GM23338 (cell line): ENCODE measurements around the gene CTNNA2. TPM values are rescaled to one million over a fixed set of nuclear protein-coding genes. Genes with fewer than 3 reads are reported as not detected.

ENCODE experiments used
- ATAC-seq: fragments of 200-7000 bp; cut with Tn5 transposase; 3 replicates; pipeline ENCODE4 v1.9.1; 2020
- DNase-seq: peaks from one replicate; pipeline ENCODE4 v3.0.0-alpha.2; 2015; ENCODE audit warnings: low spot score
- H2AFZ ChIP-seq: fragments of 200-600 bp; sonication (generic); 2 replicates; pipeline ENCODE4 v1.8.0; 2016; ENCODE audit warnings: antibody characterized with exemption, mild to moderate bottlenecking, moderate library complexity
- H3F3A ChIP-seq: fragments of 200-600 bp; sonication (generic); replicated peaks from 2 replicates; pipeline ENCODE4 v1.8.0; 2017; ENCODE audit warnings: antibody characterized with exemption, mixed run types, low read depth
- H3K27ac ChIP-seq: fragments of 200-600 bp; sonication (generic); 2 replicates; pipeline ENCODE4 v1.6.1; 2016; ENCODE audit warnings: low read depth
- H3K27me3 ChIP-seq: fragments of 200-600 bp; sonication (generic); 2 replicates; pipeline ENCODE4 v1.8.0; 2016; ENCODE audit warnings: mild to moderate bottlenecking, mixed run types, moderate library complexity; ENCODE audit not compliant: insufficient read depth
- H3K36me3 ChIP-seq: fragments of 200-600 bp; sonication (generic); 2 replicates; pipeline ENCODE4 v1.8.0; 2016; ENCODE audit warnings: mild to moderate bottlenecking; ENCODE audit not compliant: insufficient read depth
- H3K4me1 ChIP-seq: fragments of 200-600 bp; sonication (generic); 2 replicates; pipeline ENCODE4 v1.8.0; 2016; ENCODE audit warnings: mild to moderate bottlenecking, moderate library complexity; ENCODE audit not compliant: insufficient read depth
- H3K4me2 ChIP-seq: fragments of 200-600 bp; sonication (generic); 2 replicates; pipeline ENCODE4 v1.7.1; 2017; ENCODE audit warnings: mixed run types
- H3K4me3 ChIP-seq: fragments of 200-600 bp; sonication (generic); 2 replicates; pipeline ENCODE4 v1.6.1; 2016; ENCODE audit warnings: mixed run types
- H3K79me2 ChIP-seq: fragments of 200-600 bp; sonication (generic); replicated peaks from 2 replicates; pipeline ENCODE4 v1.8.0; 2017; ENCODE audit warnings: mild to moderate bottlenecking; ENCODE audit not compliant: insufficient read depth
- H3K9me2 ChIP-seq: fragments of 200-600 bp; sonication (generic); 2 replicates; pipeline ENCODE4 v1.8.0; 2017; ENCODE audit not compliant: insufficient read depth
- H4K20me1 ChIP-seq: fragments of 200-600 bp; sonication (generic); replicated peaks from 2 replicates; pipeline ENCODE4 v1.8.0; 2017; ENCODE audit warnings: mild to moderate bottlenecking; ENCODE audit not compliant: insufficient read depth
- H3K27ac Mint-ChIP-seq: 2 replicates; pipeline ENCODE4 v1.8.0; 2020; ENCODE audit warnings: inconsistent platforms, mild to moderate bottlenecking, moderate library complexity, mixed read lengths
- H3K27me3 Mint-ChIP-seq: 3 replicates; pipeline ENCODE4 v1.8.0; 2022; ENCODE audit warnings: low read depth, mild to moderate bottlenecking, moderate library complexity, mixed read lengths, inconsistent platforms; ENCODE audit not compliant: insufficient read depth, poor library complexity
- H3K36me3 Mint-ChIP-seq: 3 replicates; pipeline ENCODE4 v1.8.0; 2021; ENCODE audit warnings: low read depth, mild to moderate bottlenecking, inconsistent platforms, moderate library complexity, mixed read lengths
- H3K4me1 Mint-ChIP-seq: 3 replicates; pipeline ENCODE4 v1.8.0; 2020; ENCODE audit warnings: mild to moderate bottlenecking, inconsistent platforms, mixed read lengths
- H3K4me3 Mint-ChIP-seq: 3 replicates; pipeline ENCODE4 v1.8.0; 2021; ENCODE audit warnings: moderate library complexity, mild to moderate bottlenecking, inconsistent platforms, mixed read lengths
- H3K9me3 Mint-ChIP-seq: 3 replicates; pipeline ENCODE4 v1.8.0; 2020; ENCODE audit warnings: moderate library complexity, mild to moderate bottlenecking, inconsistent platforms, mixed read lengths
- CREB1 ChIP-seq: fragments of 250-450 bp; sonication (Bioruptor Pico); IDR thresholded peaks from 2 replicates; pipeline ENCODE4 v1.5.0; 2020; ENCODE audit warnings: low read depth, mild to moderate bottlenecking, moderate library complexity
- EZH2 ChIP-seq: fragments of 200-600 bp; sonication (generic); IDR thresholded peaks from one replicate; pipeline ENCODE4 v1.8.0; 2017; ENCODE audit warnings: antibody characterized with exemption, mild to moderate bottlenecking, low read depth; ENCODE audit not compliant: unreplicated experiment
- EZH2phosphoT487 ChIP-seq: fragments of 200-600 bp; sonication (generic); IDR thresholded peaks from one replicate; pipeline ENCODE4 v1.8.1; 2018; ENCODE audit warnings: antibody characterized with exemption; ENCODE audit not compliant: unreplicated experiment
- JUNB ChIP-seq: IDR thresholded peaks from one replicate; pipeline ENCODE4 v1.6.1; 2016; ENCODE audit warnings: antibody characterized with exemption; ENCODE audit not compliant: unreplicated experiment
- NANOG ChIP-seq: IDR thresholded peaks from 2 replicates; pipeline ENCODE4 v1.6.1; 2016; ENCODE audit warnings: antibody characterized with exemption, borderline replicate concordance
- POLR2AphosphoS5 ChIP-seq: IDR thresholded peaks from 2 replicates; pipeline ENCODE4 v1.6.1; 2016; ENCODE audit warnings: antibody characterized with exemption, low read depth
- STAT1 ChIP-seq: IDR thresholded peaks from one replicate; pipeline ENCODE4 v1.6.1; 2016; ENCODE audit warnings: antibody characterized with exemption; ENCODE audit not compliant: unreplicated experiment
- ZNF114 ChIP-seq: fragments of 250-450 bp; sonication (Bioruptor Pico); IDR thresholded peaks from 2 replicates; pipeline ENCODE4 v1.5.0; 2020; ENCODE audit warnings: mild to moderate bottlenecking, moderate library complexity
- polyA plus RNA-seq: library from polyadenylated mRNA; unstranded; fragments of >200 nt; fragmentation: Nextera tagmentation; extraction: Ambion mirVana; gene quantifications from 2 replicates; pipeline ENCODE4 v1.2.1, GENCODE V29; 2016
- total RNA-seq: library from RNA; depleted of rRNA; stranded (reverse); fragments of >200 nt; shearing (Covaris generic); gene quantifications from 2 replicates; pipeline ENCODE4 v1.2.3, GENCODE V29; 2014
- TF ChIP-seq, protein P1 (sequence below): IDR thresholded peaks from 2 replicates; pipeline ENCODE4 v1.6.1; 2016; ENCODE audit warnings: antibody characterized with exemption
- TF ChIP-seq, protein P2 (sequence below): IDR thresholded peaks from one replicate; pipeline ENCODE4 v1.6.1; 2018; ENCODE audit warnings: antibody characterized with exemption; ENCODE audit not compliant: unreplicated experiment
- TF ChIP-seq, protein P3 (sequence below), 2 experiments: fragments of 200-600 bp in 1 of 2; sonication (generic) in 1 of 2; conservative IDR thresholded peaks; 2 replicates each; pipeline versions ENCODE4 v1.5.1 to v1.6.1; 2016 to 2017; ENCODE audit warnings: antibody characterized with exemption in 2 of 2, low read depth in 2 of 2, mild to moderate bottlenecking in 2 of 2, moderate library complexity in 1 of 2
- TF ChIP-seq, protein P4 (sequence below): fragments of 250-450 bp; sonication (Bioruptor Pico); IDR thresholded peaks from 2 replicates; pipeline ENCODE4 v1.5.0; 2020; ENCODE audit warnings: mild to moderate bottlenecking, moderate library complexity

CTNNA2 gene
- total and polyA plus RNA-seq, 2 experiments from 2014 or later, result 6.4 to 15.6 TPM

DNA sequence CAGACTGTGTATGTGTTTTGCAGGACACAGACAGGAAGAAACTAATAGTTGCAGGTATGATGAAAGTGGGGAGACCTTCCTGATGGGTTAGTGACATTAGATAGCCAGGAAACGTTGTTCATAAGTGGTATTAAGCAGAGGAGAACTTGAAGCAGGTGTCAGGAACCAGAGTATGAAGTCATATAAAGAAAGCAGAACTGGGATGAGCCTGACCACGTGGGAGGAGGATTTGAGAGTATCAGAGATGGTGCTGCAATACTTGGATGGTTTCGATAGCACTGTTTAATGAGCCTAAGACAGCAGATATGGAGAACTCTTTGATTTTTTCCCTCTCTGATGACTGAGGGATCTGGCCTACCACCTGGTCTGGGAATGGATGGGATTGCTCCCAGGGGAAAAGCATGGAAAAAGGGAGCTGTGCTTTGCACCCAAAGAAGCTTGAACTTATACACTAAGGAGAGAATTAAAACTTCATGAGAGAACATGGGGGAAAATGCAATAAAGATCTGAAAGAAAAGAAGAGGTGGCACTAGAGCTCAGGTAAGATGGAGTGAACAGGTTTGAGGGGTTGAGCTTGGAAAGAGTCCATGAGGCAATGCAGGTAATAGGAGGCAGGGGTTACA lies 1017.7 kb downstream of the CTNNA2 start:
- H3K4me3 Mint-ChIP-seq, result no peak overlapping the region
- no peaks in the 10 kb centered on the region for H4K20me1 ChIP-seq
- H3K79me2 ChIP-seq, result no peaks in the 10 kb centered on the region
- no peak overlapping the region for H3K27ac ChIP-seq
- H3K9me3 Mint-ChIP-seq, result no peaks in the 10 kb centered on the region
- no peak overlapping the region for H3K27ac Mint-ChIP-seq
- H3K4me3 ChIP-seq, result no peak overlapping the region
- H3K9me2 ChIP-seq, result no peaks in the 10 kb centered on the region
- no peak for DNase-seq
- H3K36me3 ChIP-seq, result no peaks in the 10 kb centered on the region
- H3K4me1 ChIP-seq, result no peaks in the 10 kb centered on the region
- H3F3A ChIP-seq, result no peaks in the 10 kb centered on the region
- H3K4me2 ChIP-seq, result no peak overlapping the region
- ATAC-seq, result no peak
- no peaks in the 10 kb centered on the region for H3K27me3 ChIP-seq
- TF ChIP-seq POLR2AphosphoS5 (no peak), ZNF114 (CRISPR knock-in tag) (no peak), NANOG (no peak), JUNB (no peak), STAT1 (no peak), EZH2 (no peak), EZH2phosphoT487 (no peak), CREB1 (CRISPR knock-in tag) (no peak)
- TF ChIP-seq, protein P1, sequence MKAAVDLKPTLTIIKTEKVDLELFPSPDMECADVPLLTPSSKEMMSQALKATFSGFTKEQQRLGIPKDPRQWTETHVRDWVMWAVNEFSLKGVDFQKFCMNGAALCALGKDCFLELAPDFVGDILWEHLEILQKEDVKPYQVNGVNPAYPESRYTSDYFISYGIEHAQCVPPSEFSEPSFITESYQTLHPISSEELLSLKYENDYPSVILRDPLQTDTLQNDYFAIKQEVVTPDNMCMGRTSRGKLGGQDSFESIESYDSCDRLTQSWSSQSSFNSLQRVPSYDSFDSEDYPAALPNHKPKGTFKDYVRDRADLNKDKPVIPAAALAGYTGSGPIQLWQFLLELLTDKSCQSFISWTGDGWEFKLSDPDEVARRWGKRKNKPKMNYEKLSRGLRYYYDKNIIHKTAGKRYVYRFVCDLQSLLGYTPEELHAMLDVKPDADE, result no peak
- TF ChIP-seq, protein P2, sequence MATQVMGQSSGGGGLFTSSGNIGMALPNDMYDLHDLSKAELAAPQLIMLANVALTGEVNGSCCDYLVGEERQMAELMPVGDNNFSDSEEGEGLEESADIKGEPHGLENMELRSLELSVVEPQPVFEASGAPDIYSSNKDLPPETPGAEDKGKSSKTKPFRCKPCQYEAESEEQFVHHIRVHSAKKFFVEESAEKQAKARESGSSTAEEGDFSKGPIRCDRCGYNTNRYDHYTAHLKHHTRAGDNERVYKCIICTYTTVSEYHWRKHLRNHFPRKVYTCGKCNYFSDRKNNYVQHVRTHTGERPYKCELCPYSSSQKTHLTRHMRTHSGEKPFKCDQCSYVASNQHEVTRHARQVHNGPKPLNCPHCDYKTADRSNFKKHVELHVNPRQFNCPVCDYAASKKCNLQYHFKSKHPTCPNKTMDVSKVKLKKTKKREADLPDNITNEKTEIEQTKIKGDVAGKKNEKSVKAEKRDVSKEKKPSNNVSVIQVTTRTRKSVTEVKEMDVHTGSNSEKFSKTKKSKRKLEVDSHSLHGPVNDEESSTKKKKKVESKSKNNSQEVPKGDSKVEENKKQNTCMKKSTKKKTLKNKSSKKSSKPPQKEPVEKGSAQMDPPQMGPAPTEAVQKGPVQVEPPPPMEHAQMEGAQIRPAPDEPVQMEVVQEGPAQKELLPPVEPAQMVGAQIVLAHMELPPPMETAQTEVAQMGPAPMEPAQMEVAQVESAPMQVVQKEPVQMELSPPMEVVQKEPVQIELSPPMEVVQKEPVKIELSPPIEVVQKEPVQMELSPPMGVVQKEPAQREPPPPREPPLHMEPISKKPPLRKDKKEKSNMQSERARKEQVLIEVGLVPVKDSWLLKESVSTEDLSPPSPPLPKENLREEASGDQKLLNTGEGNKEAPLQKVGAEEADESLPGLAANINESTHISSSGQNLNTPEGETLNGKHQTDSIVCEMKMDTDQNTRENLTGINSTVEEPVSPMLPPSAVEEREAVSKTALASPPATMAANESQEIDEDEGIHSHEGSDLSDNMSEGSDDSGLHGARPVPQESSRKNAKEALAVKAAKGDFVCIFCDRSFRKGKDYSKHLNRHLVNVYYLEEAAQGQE, result no peak
- TF ChIP-seq, protein P3, sequence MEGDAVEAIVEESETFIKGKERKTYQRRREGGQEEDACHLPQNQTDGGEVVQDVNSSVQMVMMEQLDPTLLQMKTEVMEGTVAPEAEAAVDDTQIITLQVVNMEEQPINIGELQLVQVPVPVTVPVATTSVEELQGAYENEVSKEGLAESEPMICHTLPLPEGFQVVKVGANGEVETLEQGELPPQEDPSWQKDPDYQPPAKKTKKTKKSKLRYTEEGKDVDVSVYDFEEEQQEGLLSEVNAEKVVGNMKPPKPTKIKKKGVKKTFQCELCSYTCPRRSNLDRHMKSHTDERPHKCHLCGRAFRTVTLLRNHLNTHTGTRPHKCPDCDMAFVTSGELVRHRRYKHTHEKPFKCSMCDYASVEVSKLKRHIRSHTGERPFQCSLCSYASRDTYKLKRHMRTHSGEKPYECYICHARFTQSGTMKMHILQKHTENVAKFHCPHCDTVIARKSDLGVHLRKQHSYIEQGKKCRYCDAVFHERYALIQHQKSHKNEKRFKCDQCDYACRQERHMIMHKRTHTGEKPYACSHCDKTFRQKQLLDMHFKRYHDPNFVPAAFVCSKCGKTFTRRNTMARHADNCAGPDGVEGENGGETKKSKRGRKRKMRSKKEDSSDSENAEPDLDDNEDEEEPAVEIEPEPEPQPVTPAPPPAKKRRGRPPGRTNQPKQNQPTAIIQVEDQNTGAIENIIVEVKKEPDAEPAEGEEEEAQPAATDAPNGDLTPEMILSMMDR (conservative IDR thresholded peaks at IDR 0.05; ENCODE audit: low read depth in 2 of 2), result no peak
- TF ChIP-seq, protein P4, sequence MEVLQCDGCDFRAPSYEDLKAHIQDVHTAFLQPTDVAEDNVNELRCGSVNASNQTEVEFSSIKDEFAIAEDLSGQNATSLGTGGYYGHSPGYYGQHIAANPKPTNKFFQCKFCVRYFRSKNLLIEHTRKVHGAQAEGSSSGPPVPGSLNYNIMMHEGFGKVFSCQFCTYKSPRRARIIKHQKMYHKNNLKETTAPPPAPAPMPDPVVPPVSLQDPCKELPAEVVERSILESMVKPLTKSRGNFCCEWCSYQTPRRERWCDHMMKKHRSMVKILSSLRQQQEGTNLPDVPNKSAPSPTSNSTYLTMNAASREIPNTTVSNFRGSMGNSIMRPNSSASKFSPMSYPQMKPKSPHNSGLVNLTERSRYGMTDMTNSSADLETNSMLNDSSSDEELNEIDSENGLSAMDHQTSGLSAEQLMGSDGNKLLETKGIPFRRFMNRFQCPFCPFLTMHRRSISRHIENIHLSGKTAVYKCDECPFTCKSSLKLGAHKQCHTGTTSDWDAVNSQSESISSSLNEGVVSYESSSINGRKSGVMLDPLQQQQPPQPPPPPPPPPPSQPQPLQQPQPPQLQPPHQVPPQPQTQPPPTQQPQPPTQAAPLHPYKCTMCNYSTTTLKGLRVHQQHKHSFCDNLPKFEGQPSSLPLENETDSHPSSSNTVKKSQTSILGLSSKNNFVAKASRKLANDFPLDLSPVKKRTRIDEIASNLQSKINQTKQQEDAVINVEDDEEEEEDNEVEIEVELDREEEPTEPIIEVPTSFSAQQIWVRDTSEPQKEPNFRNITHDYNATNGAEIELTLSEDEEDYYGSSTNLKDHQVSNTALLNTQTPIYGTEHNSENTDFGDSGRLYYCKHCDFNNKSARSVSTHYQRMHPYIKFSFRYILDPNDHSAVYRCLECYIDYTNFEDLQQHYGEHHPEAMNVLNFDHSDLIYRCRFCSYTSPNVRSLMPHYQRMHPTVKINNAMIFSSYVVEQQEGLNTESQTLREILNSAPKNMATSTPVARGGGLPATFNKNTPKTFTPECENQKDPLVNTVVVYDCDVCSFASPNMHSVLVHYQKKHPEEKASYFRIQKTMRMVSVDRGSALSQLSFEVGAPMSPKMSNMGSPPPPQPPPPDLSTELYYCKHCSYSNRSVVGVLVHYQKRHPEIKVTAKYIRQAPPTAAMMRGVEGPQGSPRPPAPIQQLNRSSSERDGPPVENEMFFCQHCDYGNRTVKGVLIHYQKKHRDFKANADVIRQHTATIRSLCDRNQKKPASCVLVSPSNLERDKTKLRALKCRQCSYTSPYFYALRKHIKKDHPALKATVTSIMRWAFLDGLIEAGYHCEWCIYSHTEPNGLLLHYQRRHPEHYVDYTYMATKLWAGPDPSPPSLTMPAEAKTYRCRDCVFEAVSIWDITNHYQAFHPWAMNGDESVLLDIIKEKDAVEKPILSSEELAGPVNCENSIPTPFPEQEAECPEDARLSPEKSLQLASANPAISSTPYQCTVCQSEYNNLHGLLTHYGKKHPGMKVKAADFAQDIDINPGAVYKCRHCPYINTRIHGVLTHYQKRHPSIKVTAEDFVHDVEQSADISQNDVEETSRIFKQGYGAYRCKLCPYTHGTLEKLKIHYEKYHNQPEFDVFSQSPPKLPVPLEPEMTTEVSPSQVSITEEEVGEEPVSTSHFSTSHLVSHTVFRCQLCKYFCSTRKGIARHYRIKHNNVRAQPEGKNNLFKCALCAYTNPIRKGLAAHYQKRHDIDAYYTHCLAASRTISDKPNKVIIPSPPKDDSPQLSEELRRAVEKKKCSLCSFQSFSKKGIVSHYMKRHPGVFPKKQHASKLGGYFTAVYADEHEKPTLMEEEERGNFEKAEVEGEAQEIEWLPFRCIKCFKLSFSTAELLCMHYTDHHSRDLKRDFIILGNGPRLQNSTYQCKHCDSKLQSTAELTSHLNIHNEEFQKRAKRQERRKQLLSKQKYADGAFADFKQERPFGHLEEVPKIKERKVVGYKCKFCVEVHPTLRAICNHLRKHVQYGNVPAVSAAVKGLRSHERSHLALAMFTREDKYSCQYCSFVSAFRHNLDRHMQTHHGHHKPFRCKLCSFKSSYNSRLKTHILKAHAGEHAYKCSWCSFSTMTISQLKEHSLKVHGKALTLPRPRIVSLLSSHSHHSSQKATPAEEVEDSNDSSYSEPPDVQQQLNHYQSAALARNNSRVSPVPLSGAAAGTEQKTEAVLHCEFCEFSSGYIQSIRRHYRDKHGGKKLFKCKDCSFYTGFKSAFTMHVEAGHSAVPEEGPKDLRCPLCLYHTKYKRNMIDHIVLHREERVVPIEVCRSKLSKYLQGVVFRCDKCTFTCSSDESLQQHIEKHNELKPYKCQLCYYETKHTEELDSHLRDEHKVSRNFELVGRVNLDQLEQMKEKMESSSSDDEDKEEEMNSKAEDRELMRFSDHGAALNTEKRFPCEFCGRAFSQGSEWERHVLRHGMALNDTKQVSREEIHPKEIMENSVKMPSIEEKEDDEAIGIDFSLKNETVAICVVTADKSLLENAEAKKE (CRISPR knock-in tag), result no peak
- no peaks in the 10 kb centered on the region for H3K27me3 Mint-ChIP-seq
- H3K4me1 Mint-ChIP-seq, result no peaks in the 10 kb centered on the region; the same call in 2 of the 3 replicates
- no peak overlapping the region for H2AFZ ChIP-seq
- no peaks in the 10 kb centered on the region for H3K36me3 Mint-ChIP-seq
